ENCODE measurements around the gene PPP2CA. TPM values are rescaled to one million over a fixed set of nuclear protein-coding genes. Genes with fewer than 3 reads are reported as not detected.

PPP2CA gene
- total RNA-seq, 4 donors from 2014 or later, result 110 to 271 (median 191) TPM

DNA sequence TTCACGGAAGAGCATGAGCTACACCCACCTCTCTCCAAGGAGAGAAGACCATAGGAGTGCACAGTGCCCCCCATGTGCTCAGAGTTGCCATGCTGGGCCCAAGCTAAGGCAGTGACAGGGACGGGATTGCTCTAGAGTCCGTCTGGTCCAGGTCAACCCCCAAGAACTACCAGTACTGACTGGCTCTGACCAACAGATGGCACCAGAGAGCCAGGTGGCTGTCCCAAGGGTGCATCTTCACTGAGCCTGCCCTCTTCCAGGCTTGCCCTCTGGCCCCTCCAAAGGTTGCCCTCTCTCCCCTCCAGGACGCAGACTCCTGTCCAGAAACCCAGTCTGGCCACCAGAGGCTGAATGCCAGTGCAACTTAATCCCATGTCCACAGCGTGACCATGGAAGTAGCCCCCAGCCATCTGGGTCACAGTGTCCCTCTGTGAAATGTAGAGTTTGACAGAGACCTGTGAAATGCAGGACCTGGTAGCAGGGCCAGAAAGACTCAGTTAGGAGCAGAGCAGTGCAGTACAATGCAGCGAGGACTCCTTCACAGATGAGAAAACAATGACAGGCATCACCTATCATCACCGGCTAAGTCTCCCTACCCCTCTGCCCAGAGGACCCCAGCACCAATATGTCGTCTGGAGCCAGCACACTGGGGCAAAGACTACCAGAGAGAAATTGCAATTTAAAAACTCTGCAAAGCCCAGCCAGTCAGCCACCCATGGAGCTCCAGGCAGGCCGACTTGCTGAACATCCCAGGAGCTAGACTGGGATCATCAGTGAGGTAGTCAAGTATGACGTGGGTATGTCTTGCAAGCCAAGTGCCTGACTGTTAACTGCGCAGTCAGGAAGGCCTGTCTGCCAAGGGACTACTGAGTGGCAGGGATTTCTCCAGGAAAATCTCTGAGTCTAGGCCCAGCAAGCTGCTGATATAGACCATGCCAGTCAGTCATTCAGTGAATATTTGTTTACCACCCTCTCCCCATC is 41.4 kb downstream of the PPP2CA start:
- TF ChIP-seq POLR2AphosphoS5 (IDR thresholded peaks at IDR 0.05) (no peak), POLR2A (IDR thresholded peaks at IDR 0.05) (no peak)
- TF ChIP-seq, protein P1, sequence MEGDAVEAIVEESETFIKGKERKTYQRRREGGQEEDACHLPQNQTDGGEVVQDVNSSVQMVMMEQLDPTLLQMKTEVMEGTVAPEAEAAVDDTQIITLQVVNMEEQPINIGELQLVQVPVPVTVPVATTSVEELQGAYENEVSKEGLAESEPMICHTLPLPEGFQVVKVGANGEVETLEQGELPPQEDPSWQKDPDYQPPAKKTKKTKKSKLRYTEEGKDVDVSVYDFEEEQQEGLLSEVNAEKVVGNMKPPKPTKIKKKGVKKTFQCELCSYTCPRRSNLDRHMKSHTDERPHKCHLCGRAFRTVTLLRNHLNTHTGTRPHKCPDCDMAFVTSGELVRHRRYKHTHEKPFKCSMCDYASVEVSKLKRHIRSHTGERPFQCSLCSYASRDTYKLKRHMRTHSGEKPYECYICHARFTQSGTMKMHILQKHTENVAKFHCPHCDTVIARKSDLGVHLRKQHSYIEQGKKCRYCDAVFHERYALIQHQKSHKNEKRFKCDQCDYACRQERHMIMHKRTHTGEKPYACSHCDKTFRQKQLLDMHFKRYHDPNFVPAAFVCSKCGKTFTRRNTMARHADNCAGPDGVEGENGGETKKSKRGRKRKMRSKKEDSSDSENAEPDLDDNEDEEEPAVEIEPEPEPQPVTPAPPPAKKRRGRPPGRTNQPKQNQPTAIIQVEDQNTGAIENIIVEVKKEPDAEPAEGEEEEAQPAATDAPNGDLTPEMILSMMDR (IDR thresholded peaks at IDR 0.05), result peak; percentile 73 to 90
- WGBS, result 59% methylated on average over 6 of the region's 11 CpGs
- no peak overlapping the region for H3K27ac ChIP-seq
- H3K36me3 ChIP-seq, result no peaks in the 10 kb centered on the region
- H3K4me1 ChIP-seq, result no peaks in the 10 kb centered on the region
- H3K4me3 ChIP-seq, result no peak overlapping the region
- H3K27me3 ChIP-seq, result no peaks in the 10 kb centered on the region
- DNase-seq (ENCODE audit: low spot score in 2 of 2), result peak in 1 of 2 donors; percentile 81
- H3K9me3 ChIP-seq, result no peaks in the 10 kb centered on the region

DNA sequence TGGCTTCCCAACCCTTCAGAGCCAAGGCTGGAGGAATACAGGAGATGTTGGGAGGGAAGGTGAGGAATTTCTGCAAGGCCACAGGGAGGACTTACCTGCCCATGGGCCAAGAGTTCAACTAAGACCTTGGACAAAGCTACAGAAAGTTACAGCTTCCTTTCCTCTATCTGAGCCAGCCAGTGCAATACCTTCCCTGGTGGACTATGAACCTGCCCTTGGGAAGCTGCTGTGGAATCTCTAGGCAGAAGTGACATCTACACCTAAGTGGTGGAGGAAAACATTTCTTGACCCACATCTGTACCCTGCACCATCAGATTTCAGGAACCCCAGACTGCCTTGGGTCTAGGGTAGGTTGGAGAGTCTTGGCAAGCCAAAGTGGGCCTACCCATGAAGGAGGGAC is 42.4 kb downstream of the PPP2CA start:
- Histone ChIP-seq H3K27me3 (no peaks in the 10 kb centered on the region), H3K4me3 (no peak overlapping the region), H3K36me3 (no peaks in the 10 kb centered on the region), H3K27ac (no peak overlapping the region), H3K9me3 (no peaks in the 10 kb centered on the region), H3K4me1 (no peaks in the 10 kb centered on the region)
- no peak for DNase-seq (ENCODE audit: low spot score in 2 of 2)
- no peak for TF ChIP-seq EP300 (IDR thresholded peaks at IDR 0.05)
- TF ChIP-seq POLR2A (IDR thresholded peaks at IDR 0.05), result no peak
- TF ChIP-seq, protein P1 (IDR thresholded peaks at IDR 0.05), result no peak
- TF ChIP-seq POLR2AphosphoS5 (IDR thresholded peaks at IDR 0.05), result no peak

DNA sequence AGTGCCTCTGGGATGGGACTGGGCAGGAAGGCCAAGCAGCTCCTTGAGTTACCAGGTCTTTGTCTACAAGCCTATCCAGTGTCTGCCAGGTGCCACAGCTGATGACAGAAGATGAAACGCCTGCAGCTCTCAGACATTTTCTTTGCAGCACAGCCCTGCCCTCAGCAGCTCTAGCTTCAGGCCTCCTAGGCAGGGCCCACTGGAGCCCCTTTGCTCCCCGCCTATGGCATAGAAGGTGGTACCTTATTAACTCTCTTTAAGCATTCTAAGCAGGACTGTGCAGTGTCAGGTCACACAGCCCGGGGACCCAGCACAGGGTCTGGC is 47.8 kb downstream of the PPP2CA start:
- H3K4me3 ChIP-seq, result peak overlapping the region; percentile 75
- 59% methylated on average over 3 of the region's 3 CpGs for WGBS
- H3K4me1 ChIP-seq, result peaks cover 34% of the 10 kb centered on the region
- H3K9me3 ChIP-seq, result no peaks in the 10 kb centered on the region
- no peaks in the 10 kb centered on the region for H3K27me3 ChIP-seq
- H3K36me3 ChIP-seq, result peaks cover 4% of the 10 kb centered on the region
- TF ChIP-seq, protein P1 (IDR thresholded peaks at IDR 0.05), result no peak
- TF ChIP-seq POLR2AphosphoS5 (IDR thresholded peaks at IDR 0.05), result no peak
- TF ChIP-seq EP300 (IDR thresholded peaks at IDR 0.05), result no peak
- peak overlapping the region; percentile 100 for H3K27ac ChIP-seq
- DNase-seq (ENCODE audit: low spot score in 2 of 2), result no peak

DNA sequence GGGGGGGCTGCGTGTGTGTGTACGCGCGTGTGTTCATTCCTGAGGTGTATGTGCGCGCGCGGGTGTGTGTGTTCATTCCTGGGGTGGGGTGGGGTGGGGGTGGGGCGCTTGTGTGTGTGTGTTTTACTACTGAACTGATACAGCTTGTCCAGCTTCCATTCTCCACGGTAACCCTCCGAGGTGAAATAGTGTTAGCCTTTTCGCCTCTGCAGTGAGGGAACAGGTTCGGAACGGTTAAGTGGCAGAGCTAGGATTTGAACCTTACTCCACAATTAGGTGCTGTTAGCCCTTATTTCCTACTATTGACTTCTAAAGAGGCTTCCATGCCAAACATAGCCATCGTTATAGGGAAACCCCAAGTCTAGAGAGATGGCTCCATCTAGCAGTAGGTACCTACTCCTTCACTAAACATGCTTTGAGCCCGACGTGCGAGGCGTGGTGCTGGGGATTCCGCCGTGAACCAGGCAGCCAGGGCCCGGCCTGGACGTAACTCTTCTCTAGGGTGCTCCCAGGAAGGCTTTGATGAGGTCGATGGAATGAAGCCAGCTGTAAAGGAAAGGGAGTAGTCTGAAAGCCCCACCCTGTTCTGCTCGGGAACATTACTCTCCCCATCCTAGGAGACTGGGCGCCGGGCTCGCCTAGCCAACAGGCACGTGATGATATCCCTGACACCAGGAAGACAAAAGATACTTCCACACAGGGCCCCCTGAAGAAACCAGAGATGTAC is 48.3 kb downstream of the PPP2CA start:
- Histone ChIP-seq H3K4me1 (peaks cover 36% of the 10 kb centered on the region), H3K4me3 (peak overlapping the region; percentile 75), H3K36me3 (peaks cover 9% of the 10 kb centered on the region), H3K27ac (peak overlapping the region; percentile 100), H3K27me3 (no peaks in the 10 kb centered on the region), H3K9me3 (no peaks in the 10 kb centered on the region)
- DNase-seq (ENCODE audit: low spot score in 2 of 2), result peak in 1 of 2 donors; percentile 74
- TF ChIP-seq POLR2AphosphoS5 (IDR thresholded peaks at IDR 0.05) (no peak), EP300 (IDR thresholded peaks at IDR 0.05) (no peak), POLR2A (IDR thresholded peaks at IDR 0.05) (peak in 1 of 2 donors; percentile 19)
- 0% methylated on average over 15 of the region's 29 CpGs for WGBS

DNA sequence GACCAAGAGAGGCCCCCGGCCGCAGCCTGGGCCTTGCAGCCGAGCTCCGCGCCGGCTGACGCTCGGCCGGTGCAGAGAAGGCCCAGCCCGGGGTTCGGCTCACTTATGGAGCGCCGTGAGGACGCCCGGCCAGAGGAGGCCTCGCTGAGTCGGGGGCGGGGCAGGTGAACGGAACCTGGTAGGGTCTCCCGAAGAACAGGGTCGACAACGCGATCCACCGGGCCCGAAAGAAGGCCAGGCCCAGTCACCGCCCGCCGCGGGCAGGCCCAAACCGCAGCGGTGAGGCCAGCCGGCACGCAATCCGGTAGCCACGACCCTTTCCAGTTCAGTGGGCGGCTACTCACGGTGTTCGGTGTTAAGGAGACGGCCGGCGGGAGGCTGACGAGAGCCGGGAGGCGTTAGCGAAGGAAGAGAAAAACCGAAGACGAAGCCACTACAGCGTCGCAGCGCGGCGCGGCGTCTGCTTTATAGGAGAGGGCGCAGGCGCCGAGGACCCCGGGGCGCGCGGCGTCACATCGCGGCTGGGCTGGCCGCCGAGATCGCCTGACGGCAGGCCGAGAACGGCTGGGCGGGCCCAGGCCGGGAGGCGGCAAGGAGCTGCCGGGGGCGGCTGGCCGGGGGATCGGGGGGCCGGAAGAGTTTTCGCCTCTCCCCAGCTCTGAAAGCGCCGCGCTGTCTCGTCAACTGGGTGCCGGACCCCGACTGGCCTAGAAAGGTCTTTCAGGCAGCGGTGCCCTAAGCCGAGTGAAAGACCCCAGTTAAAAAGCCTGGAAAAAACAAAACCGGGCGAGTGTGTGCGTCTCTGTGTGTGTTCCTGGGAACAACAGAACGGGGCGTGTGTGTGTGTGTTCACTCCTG is 49.1 kb downstream of the PPP2CA start, which contains the start of gene SKP1:
TSS of gene SKP1 (minus strand) at position 440 of the 858 bp plus-strand sequence. CDS start 2,928 bp downstream, outside the sequence.
- peak; percentile 87 to 90 for DNase-seq (ENCODE audit: low spot score in 2 of 2)
- H3K4me3 ChIP-seq, result peak within 1 kb of the TSS; percentile 75
- peaks cover 42% of the 10 kb centered on the region for H3K4me1 ChIP-seq
- TF ChIP-seq EP300 (IDR thresholded peaks at IDR 0.05) (no peak), POLR2AphosphoS5 (IDR thresholded peaks at IDR 0.05) (peak; percentile 87 to 94 (median 94)), POLR2A (IDR thresholded peaks at IDR 0.05) (peak; percentile 90 to 98)
- TF ChIP-seq, protein P1 (IDR thresholded peaks at IDR 0.05), result no peak
- peak within 1 kb of the TSS; percentile 100 for H3K27ac ChIP-seq
- no peaks in the 10 kb centered on the region for H3K9me3 ChIP-seq
- H3K36me3 ChIP-seq, result peaks cover 13% of the 10 kb centered on the region
- H3K27me3 ChIP-seq, result no peaks in the 10 kb centered on the region
- 1% methylated on average over 16 of the region's 92 CpGs for WGBS

All from suprapubic skin (tissue), 4 donors.